ENCODE measurements around the gene DOCK3. TPM values are rescaled to one million over a fixed set of nuclear protein-coding genes. Genes with fewer than 3 reads are reported as not detected.

The DOCK3 gene
- total RNA-seq, 3 donors from 2014 or later, result 0.17 to 6.1 (median 0.20) TPM

GRCh38 chr3:51378065-51378464, 703.3 kb downstream of the DOCK3 start:
- DNase-seq (no peak), ATAC-seq (no peak)
- H3K4me1 ChIP-seq (ENCODE audit: low read depth), result no peaks in the 10 kb centered on the region
- TF ChIP-seq, protein P1, sequence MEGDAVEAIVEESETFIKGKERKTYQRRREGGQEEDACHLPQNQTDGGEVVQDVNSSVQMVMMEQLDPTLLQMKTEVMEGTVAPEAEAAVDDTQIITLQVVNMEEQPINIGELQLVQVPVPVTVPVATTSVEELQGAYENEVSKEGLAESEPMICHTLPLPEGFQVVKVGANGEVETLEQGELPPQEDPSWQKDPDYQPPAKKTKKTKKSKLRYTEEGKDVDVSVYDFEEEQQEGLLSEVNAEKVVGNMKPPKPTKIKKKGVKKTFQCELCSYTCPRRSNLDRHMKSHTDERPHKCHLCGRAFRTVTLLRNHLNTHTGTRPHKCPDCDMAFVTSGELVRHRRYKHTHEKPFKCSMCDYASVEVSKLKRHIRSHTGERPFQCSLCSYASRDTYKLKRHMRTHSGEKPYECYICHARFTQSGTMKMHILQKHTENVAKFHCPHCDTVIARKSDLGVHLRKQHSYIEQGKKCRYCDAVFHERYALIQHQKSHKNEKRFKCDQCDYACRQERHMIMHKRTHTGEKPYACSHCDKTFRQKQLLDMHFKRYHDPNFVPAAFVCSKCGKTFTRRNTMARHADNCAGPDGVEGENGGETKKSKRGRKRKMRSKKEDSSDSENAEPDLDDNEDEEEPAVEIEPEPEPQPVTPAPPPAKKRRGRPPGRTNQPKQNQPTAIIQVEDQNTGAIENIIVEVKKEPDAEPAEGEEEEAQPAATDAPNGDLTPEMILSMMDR (IDR thresholded peaks at IDR 0.05), result no peak
- no peaks in the 10 kb centered on the region for H3K9me3 ChIP-seq
- H3K4me3 ChIP-seq, result no peak overlapping the region
- intact Hi-C loops (cut with DNase I, micrococcal nuclease), result no loop called here
- H3K36me3 ChIP-seq (ENCODE audit: low read depth), result no peaks in the 10 kb centered on the region

DNA sequence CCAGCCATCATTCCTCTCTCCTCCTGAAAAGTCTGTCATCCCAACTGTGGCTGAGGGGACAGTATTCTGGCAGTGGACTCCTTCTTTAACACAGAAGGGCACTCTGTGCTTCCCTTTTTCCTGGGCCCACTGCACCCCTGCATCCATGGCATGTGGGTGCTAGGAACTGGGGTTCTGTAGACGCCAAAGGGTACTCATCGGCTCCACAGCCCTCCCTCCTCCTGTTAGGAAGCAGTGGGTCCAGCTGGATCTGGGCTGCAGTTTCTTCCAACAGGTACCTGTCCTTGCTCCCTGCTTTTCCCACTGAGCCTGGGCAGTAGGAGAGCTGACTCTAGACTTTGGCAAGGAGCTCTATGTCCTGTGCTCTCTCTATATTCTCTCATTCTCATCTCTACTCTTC, 704.0 kb downstream of the DOCK3 start:
- H3K4me1 ChIP-seq (ENCODE audit: low read depth), result no peaks in the 10 kb centered on the region
- TF ChIP-seq, protein P1 (IDR thresholded peaks at IDR 0.05), result no peak
- DNase-seq (no peak), ATAC-seq (no peak)
- H3K9me3 ChIP-seq, result no peaks in the 10 kb centered on the region
- H3K4me3 ChIP-seq, result no peak overlapping the region
- H3K36me3 ChIP-seq (ENCODE audit: low read depth), result no peaks in the 10 kb centered on the region
- intact Hi-C loops (cut with DNase I, micrococcal nuclease), result no loop called here

DNA sequence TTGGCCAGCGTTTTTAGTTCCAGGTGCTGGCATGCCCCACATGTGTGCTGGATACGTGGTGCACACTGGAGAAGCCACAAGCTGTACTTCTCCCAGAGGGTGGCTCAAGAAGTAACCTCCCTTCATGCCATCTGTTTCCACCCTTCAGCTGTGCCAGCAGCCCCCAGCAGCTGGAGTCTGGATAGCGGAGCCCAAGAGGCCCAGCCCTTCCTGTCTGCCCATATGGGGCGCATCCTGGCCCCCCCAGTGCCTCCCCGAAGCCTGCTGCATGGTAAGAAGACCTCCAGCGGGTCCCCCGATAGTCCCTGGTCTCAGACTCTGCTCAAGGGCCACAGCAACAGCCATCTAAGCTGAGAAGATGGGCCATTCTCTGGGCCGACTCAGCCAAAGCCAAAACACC, 704.6 kb downstream of the DOCK3 start:
- H3K9me3 ChIP-seq, result no peaks in the 10 kb centered on the region
- intact Hi-C loops (cut with DNase I, micrococcal nuclease), result no loop called here
- no peaks in the 10 kb centered on the region for H3K36me3 ChIP-seq (ENCODE audit: low read depth)
- no peak for ATAC-seq
- TF ChIP-seq, protein P1 (IDR thresholded peaks at IDR 0.05), result no peak
- H3K4me3 ChIP-seq, result no peak overlapping the region
- no peak for DNase-seq
- no peaks in the 10 kb centered on the region for H3K4me1 ChIP-seq (ENCODE audit: low read depth)

- DNase-seq, result no peak
- H3K4me1 ChIP-seq (ENCODE audit: low read depth), result no peaks in the 10 kb centered on the region
Observed at GRCh38 chr3:51379746-51380455, 705.2 kb downstream of the DOCK3 start.

GRCh38 chr3:51380601-51381332, 706.0 kb downstream of the DOCK3 start:
- intact Hi-C loops (cut with DNase I, micrococcal nuclease), result loop anchor here in 1 of 2 donors (5.0 kb wide), 1 partner anchor 763 kb away; the partner anchor contains the start of gene MAPKAPK3
- Histone ChIP-seq H3K4me1 (ENCODE audit: low read depth) (peaks cover 3% of the 10 kb centered on the region), H3K9me3 (no peaks in the 10 kb centered on the region), H3K4me3 (no peak overlapping the region), H3K36me3 (ENCODE audit: low read depth) (no peaks in the 10 kb centered on the region)
- no peak for DNase-seq
- TF ChIP-seq, protein P1 (IDR thresholded peaks at IDR 0.05), result no peak
- no peak for ATAC-seq

More at GRCh38 chr3:51379746-51380455, 705.2 kb downstream of the DOCK3 start:
- H3K36me3 ChIP-seq (ENCODE audit: low read depth), result no peaks in the 10 kb centered on the region
- no peaks in the 10 kb centered on the region for H3K9me3 ChIP-seq
- no peak for ATAC-seq
- H3K4me3 ChIP-seq, result no peak overlapping the region
- TF ChIP-seq, protein P1 (IDR thresholded peaks at IDR 0.05), result no peak
- intact Hi-C loops (cut with DNase I, micrococcal nuclease), result loop anchor here in 1 of 2 donors (5.0 kb wide), 1 partner anchor 763 kb away; the partner anchor contains the start of gene MAPKAPK3

Measured in mucosa of descending colon (tissue), 3 donors.